Activated T-helper 17 cell treated with anti-CD3 and anti-CD28 coated beads, Interleukin-2, amount 50 U/mL, for 72 hours (primary cell): ENCODE results near the gene NTMT1. TPM values are rescaled to one million over a fixed set of nuclear protein-coding genes. Genes with fewer than 3 reads are reported as not detected.

Experiments used
- ATAC-seq: fragments of 150-1000 bp; cut with Tn5 transposase; replicated peaks from 2 replicates; pipeline ENCODE4 v1.10.0; 2021; ENCODE audit warnings: mild to moderate bottlenecking, moderate library complexity
- H3K27ac Mint-ChIP-seq: one replicate; pipeline ENCODE4 v1.8.0; 2022; ENCODE audit warnings: mixed read lengths
- H3K27me3 Mint-ChIP-seq: one replicate; pipeline ENCODE4 v1.8.0; 2022; ENCODE audit warnings: mixed read lengths
- H3K36me3 Mint-ChIP-seq: one replicate; pipeline ENCODE4 v1.8.0; 2022; ENCODE audit warnings: low read depth, mild to moderate bottlenecking, mixed read lengths
- H3K4me1 Mint-ChIP-seq: one replicate; pipeline ENCODE4 v1.8.0; 2022; ENCODE audit warnings: mixed read lengths
- H3K4me3 Mint-ChIP-seq: one replicate; pipeline ENCODE4 v1.8.0; 2022; ENCODE audit warnings: mild to moderate bottlenecking, mixed read lengths
- H3K9me3 Mint-ChIP-seq: one replicate; pipeline ENCODE4 v1.8.0; 2022; ENCODE audit warnings: mixed read lengths
- total RNA-seq, 2 donors: library from RNA; stranded (reverse); gene quantifications; one replicate each; pipeline ENCODE4 v1.2.3, GENCODE V29; 2022

The NTMT1 gene
- total RNA-seq, 2 donors from 2014 or later: 27.2 to 61.1 TPM

DNA sequence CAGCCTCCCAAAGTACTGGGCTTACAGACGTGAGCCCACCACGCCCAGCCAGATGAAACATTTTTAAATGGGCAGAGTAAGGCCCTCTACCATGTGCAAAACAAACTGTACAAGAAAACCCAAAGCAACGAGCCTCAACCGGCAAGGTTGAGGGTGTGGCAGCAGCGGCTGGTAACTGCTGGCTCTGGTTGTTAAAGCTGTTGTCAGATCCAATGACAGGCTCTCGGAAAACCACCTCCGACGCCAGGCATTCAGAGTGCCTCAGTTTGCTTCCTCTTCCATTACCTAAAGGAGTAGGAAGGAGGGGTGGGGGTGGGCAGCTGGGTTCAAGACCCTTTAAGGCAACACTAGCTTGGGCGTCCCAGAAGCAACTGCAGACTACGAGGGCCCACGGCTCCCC is 18.4 kb downstream of the NTMT1 start:
- H3K36me3 Mint-ChIP-seq: no peaks in the 10 kb centered on the region
- H3K27ac Mint-ChIP-seq: no peak overlapping the region
- no peaks in the 10 kb centered on the region for H3K9me3 Mint-ChIP-seq
- no peak for ATAC-seq
- H3K4me3 Mint-ChIP-seq: no peak overlapping the region
- peaks cover 5% of the 10 kb centered on the region for H3K27me3 Mint-ChIP-seq
- H3K4me1 Mint-ChIP-seq: peaks cover 10% of the 10 kb centered on the region

- Mint-ChIP-seq H3K27ac (no peak overlapping the region), H3K4me3 (no peak overlapping the region), H3K36me3 (no peaks in the 10 kb centered on the region), H3K4me1 (peaks cover 10% of the 10 kb centered on the region), H3K27me3 (peaks cover 5% of the 10 kb centered on the region), H3K9me3 (no peaks in the 10 kb centered on the region)
- ATAC-seq: no peak
Measured at GRCh38 chr9:129644902-129645301, 18.9 kb downstream of the NTMT1 start.

DNA sequence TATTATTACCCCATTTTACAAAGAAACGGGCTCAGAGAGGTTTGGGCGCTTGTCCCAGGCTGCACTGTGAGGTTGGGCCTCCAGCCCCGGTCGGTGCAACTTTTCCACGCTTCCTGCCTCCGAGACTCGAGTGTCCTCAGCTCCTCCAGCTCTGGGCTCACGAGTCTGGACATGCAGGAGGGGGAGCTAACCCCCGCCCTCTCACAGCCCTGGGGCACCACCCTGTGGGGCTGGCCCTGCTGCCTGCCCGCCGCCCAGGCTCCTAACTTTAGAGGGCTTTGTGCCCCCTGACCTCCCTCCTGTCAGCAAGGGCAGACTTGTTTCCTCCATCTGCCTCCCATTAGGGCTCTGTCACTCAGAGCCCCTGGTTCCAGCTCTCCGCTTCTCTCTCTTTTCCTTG is 20.3 kb downstream of the NTMT1 start:
- no peaks in the 10 kb centered on the region for H3K36me3 Mint-ChIP-seq
- H3K27me3 Mint-ChIP-seq: peaks cover 5% of the 10 kb centered on the region
- no peaks in the 10 kb centered on the region for H3K9me3 Mint-ChIP-seq
- H3K4me1 Mint-ChIP-seq: peaks cover 7% of the 10 kb centered on the region
- no peak for ATAC-seq
- H3K27ac Mint-ChIP-seq: no peak overlapping the region
- no peak overlapping the region for H3K4me3 Mint-ChIP-seq

GRCh38 chr9:129646654-129647053 is 20.7 kb downstream of the NTMT1 start:
- ATAC-seq: no peak
- no peak overlapping the region for H3K4me3 Mint-ChIP-seq
- H3K27ac Mint-ChIP-seq: no peak overlapping the region
- H3K27me3 Mint-ChIP-seq: peaks cover 5% of the 10 kb centered on the region
- no peaks in the 10 kb centered on the region for H3K36me3 Mint-ChIP-seq
- no peaks in the 10 kb centered on the region for H3K9me3 Mint-ChIP-seq
- H3K4me1 Mint-ChIP-seq: peaks cover 6% of the 10 kb centered on the region

DNA sequence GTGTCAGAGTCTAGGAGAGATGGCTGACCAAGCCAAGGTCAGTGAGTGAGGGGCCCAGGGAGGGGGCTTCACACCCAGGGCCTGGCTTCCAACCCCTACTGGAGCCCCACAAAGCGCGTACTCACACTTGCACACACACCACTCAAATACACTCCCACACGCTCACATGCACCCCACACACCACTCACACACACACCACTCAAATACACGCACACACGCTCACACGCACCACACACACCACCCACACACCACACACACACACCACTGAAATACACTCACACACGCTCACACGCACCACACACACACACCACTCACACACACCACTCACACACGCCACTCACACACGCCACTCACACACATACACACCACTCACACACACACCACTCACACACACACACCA is 21.7 kb downstream of the NTMT1 start:
- no peaks in the 10 kb centered on the region for H3K36me3 Mint-ChIP-seq
- H3K4me3 Mint-ChIP-seq: no peak overlapping the region
- no peak for ATAC-seq
- H3K27ac Mint-ChIP-seq: no peak overlapping the region
- peaks cover 5% of the 10 kb centered on the region for H3K27me3 Mint-ChIP-seq
- H3K9me3 Mint-ChIP-seq: no peaks in the 10 kb centered on the region
- peaks cover 6% of the 10 kb centered on the region for H3K4me1 Mint-ChIP-seq

GRCh38 chr9:129648092-129648763 is 22.3 kb downstream of the NTMT1 start:
- peaks cover 5% of the 10 kb centered on the region for H3K27me3 Mint-ChIP-seq
- H3K27ac Mint-ChIP-seq: no peak overlapping the region
- H3K4me1 Mint-ChIP-seq: peaks cover 6% of the 10 kb centered on the region
- no peak for ATAC-seq
- H3K36me3 Mint-ChIP-seq: no peaks in the 10 kb centered on the region
- no peaks in the 10 kb centered on the region for H3K9me3 Mint-ChIP-seq
- no peak overlapping the region for H3K4me3 Mint-ChIP-seq

DNA sequence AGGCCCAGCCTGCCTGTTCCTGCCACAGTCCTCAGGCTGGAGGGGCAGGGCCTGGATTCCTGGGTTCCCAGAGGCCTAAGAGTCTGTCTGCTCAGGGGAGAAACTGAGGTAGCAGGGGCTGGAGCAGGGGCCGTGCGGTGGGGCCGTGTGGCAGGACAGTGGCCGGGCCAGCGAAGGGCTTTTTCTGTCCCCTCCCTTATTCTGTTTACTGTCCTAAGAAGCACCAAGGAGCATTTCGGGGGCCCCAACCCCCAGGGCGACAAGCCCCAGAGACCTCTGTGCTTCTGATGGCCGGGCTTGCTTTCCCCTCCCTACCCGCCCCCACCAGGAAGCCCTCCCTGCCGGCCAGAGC is 22.8 kb downstream of the NTMT1 start:
- peaks cover 6% of the 10 kb centered on the region for H3K4me1 Mint-ChIP-seq
- no peak overlapping the region for H3K4me3 Mint-ChIP-seq
- peaks cover 5% of the 10 kb centered on the region for H3K27me3 Mint-ChIP-seq
- H3K27ac Mint-ChIP-seq: no peak overlapping the region
- no peaks in the 10 kb centered on the region for H3K36me3 Mint-ChIP-seq
- no peak for ATAC-seq
- no peaks in the 10 kb centered on the region for H3K9me3 Mint-ChIP-seq

- Mint-ChIP-seq H3K36me3 (no peaks in the 10 kb centered on the region), H3K9me3 (no peaks in the 10 kb centered on the region), H3K27me3 (peaks cover 5% of the 10 kb centered on the region), H3K4me1 (peaks cover 6% of the 10 kb centered on the region), H3K27ac (peak overlapping the region; percentile 30), H3K4me3 (no peak overlapping the region)
- ATAC-seq: no peak
Measured at GRCh38 chr9:129649726-129650679, 24.0 kb downstream of the NTMT1 start.

GRCh38 chr9:129650680-129651235 is 24.8 kb downstream of the NTMT1 start:
- H3K27me3 Mint-ChIP-seq: peaks cover 5% of the 10 kb centered on the region
- H3K4me1 Mint-ChIP-seq: peaks cover 6% of the 10 kb centered on the region
- no peaks in the 10 kb centered on the region for H3K9me3 Mint-ChIP-seq

GRCh38 chr9:129653823-129654553 is 28.0 kb downstream of the NTMT1 start:
- Mint-ChIP-seq H3K27me3 (no peaks in the 10 kb centered on the region), H3K36me3 (no peaks in the 10 kb centered on the region), H3K27ac (no peak overlapping the region), H3K4me3 (no peak overlapping the region), H3K9me3 (no peaks in the 10 kb centered on the region), H3K4me1 (no peaks in the 10 kb centered on the region)
- no peak for ATAC-seq

More at GRCh38 chr9:129650680-129651235, 24.8 kb downstream of the NTMT1 start:
- no peak for ATAC-seq
- H3K36me3 Mint-ChIP-seq: no peaks in the 10 kb centered on the region
- H3K27ac Mint-ChIP-seq: no peak overlapping the region
- no peak overlapping the region for H3K4me3 Mint-ChIP-seq

DNA sequence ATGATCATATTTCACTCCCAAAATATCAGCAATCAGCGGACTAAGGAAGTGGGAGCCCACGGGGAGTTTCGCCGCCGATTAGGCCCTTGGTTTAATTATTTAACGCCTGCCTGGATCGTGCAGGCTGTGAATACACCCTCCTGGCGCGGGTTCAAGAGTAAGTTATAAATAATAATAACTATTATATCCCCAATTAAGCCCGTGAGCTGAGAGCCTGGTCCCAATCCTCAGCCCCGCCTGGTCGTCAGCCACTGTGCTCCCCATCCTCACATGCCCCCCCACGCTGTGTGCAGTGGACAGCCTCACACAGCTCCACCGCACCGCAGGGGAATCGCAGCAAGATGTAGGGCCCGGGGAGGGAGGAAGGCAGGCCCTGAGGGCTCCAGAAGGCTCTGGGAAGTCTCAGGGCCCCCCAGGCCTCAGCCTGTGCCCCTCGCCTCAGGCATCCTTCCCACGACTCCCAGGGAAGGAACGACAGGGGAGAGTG is 28.6 kb downstream of the NTMT1 start:
- H3K27me3 Mint-ChIP-seq: no peaks in the 10 kb centered on the region
- H3K4me1 Mint-ChIP-seq: no peaks in the 10 kb centered on the region
- H3K9me3 Mint-ChIP-seq: no peaks in the 10 kb centered on the region
- H3K4me3 Mint-ChIP-seq: no peak overlapping the region
- ATAC-seq: no peak
- H3K27ac Mint-ChIP-seq: no peak overlapping the region
- H3K36me3 Mint-ChIP-seq: no peaks in the 10 kb centered on the region

DNA sequence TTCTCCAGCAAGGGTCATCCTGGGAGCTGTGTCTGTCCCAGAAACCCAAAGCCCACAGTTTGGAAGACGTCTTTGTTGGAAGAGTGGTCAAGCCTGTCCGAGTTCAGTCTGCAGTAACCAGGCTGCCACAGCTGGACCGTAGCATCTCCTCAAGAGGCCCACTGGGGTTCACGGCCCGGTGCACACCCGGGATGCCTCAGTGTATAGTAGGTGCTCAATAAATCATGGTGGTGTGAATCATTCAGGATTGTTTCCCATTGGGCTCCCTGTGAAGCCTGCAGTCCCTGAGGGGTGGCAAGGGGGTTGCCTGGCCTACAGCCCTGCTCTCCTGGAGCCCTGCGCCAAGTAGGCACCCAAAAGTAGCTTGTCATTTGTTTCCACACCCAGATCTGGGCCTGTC is 29.2 kb downstream of the NTMT1 start:
- H3K27ac Mint-ChIP-seq: no peak overlapping the region
- no peak for ATAC-seq
- H3K27me3 Mint-ChIP-seq: no peaks in the 10 kb centered on the region
- H3K4me1 Mint-ChIP-seq: no peaks in the 10 kb centered on the region
- H3K4me3 Mint-ChIP-seq: no peak overlapping the region
- H3K9me3 Mint-ChIP-seq: no peaks in the 10 kb centered on the region
- no peaks in the 10 kb centered on the region for H3K36me3 Mint-ChIP-seq

GRCh38 chr9:129655696-129656095 is 29.7 kb downstream of the NTMT1 start:
- Mint-ChIP-seq H3K4me1 (no peaks in the 10 kb centered on the region), H3K9me3 (no peaks in the 10 kb centered on the region), H3K36me3 (no peaks in the 10 kb centered on the region), H3K4me3 (no peak overlapping the region), H3K27me3 (no peaks in the 10 kb centered on the region), H3K27ac (no peak overlapping the region)
- ATAC-seq: no peak

- H3K4me3 Mint-ChIP-seq: no peak overlapping the region
- H3K36me3 Mint-ChIP-seq: no peaks in the 10 kb centered on the region
- no peaks in the 10 kb centered on the region for H3K9me3 Mint-ChIP-seq
- peak; percentile 79 for ATAC-seq
- H3K27ac Mint-ChIP-seq: no peak overlapping the region
- H3K27me3 Mint-ChIP-seq: peaks cover 3% of the 10 kb centered on the region
- no peaks in the 10 kb centered on the region for H3K4me1 Mint-ChIP-seq
Measured at GRCh38 chr9:129656795-129657390, 30.9 kb downstream of the NTMT1 start.
